Epithelial cell of esophagus (primary cell): ENCODE results near the gene ENOSF1.

Experiments
- DNase-seq: peaks from one replicate; pipeline ENCODE4 v3.0.0; 2010; ENCODE audit warnings: low read depth
- H3K4me3 ChIP-seq: 2 replicates; pipeline ENCODE4 v1.5.1; 2011; ENCODE audit warnings: mild to moderate bottlenecking, low read length, control low read depth
- CTCF ChIP-seq: IDR thresholded peaks from 2 replicates; pipeline ENCODE4 v1.5.1; 2011; ENCODE audit warnings: low read depth, mild to moderate bottlenecking, low read length, control low read depth, inconsistent platforms; ENCODE audit not compliant: insufficient read depth; ENCODE audit errors: missing control alignments

The ENOSF1 gene

GRCh38 chr18:623761-624620, 88.4 kb downstream of the ENOSF1 start:
- H3K4me3 ChIP-seq, result no peak overlapping the region
- peak; percentile 84 for DNase-seq
- peak; percentile 74 for TF ChIP-seq CTCF

DNA sequence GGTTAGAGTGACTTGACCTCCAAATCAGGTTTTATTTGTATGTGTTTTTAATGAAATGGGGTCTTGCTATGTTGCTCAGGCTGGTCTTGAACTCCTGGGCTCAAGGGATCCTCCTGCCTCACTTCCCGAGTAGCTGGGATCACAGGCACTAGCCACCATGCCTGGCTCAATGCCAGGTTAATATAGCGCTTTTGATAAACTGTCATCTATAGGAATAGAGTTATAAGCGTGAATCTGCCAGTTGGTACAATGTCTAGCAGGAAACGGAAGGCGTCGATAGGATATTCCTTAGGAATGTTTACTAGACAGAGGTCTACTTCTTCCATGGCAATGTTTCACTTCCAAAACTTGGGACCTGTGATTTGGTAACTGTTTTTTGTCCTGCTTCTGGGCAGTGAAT, 90.1 kb downstream of the ENOSF1 start:
- no peak for DNase-seq
- no peak for TF ChIP-seq CTCF
- H3K4me3 ChIP-seq, result no peak overlapping the region

- H3K4me3 ChIP-seq, result no peak overlapping the region
- DNase-seq, result no peak
- TF ChIP-seq CTCF, result no peak
Measured at GRCh38 chr18:621291-622043, 91.0 kb downstream of the ENOSF1 start.
